Astrocyte (in vitro differentiated cells and primary cell): Measurements from ENCODE around the gene ELMO1. TPM values are rescaled to one million over a fixed set of nuclear protein-coding genes. Genes with fewer than 3 reads are reported as not detected.

Experiments used
- DNase-seq: peaks from one replicate; pipeline ENCODE4 v3.0.0-alpha.2; 2010; ENCODE audit warnings: low read depth
- FAIRE-seq: peaks from 2 replicates; lab custom pipeline; 2011; peaks lifted over from hg19 to GRCh38; lab: Jason Lieb, UNC
- H2AFZ ChIP-seq: 2 replicates; pipeline ENCODE4 v1.6.0; 2012; ENCODE audit warnings: low read depth, low read length, inconsistent platforms
- H3K27ac ChIP-seq: 2 replicates; pipeline ENCODE4 v1.5.1; 2011; ENCODE audit warnings: low read depth, low read length, inconsistent platforms
- H3K27me3 ChIP-seq: 2 replicates; pipeline ENCODE4 v1.6.0; 2011; ENCODE audit warnings: low read length, inconsistent platforms; ENCODE audit not compliant: insufficient read depth
- H3K36me3 ChIP-seq: 2 replicates; pipeline ENCODE4 v1.5.1; 2011; ENCODE audit warnings: low read length, inconsistent platforms; ENCODE audit not compliant: insufficient read depth
- H3K4me1 ChIP-seq: 2 replicates; pipeline ENCODE4 v1.5.1; 2011; ENCODE audit warnings: low read length, inconsistent platforms; ENCODE audit not compliant: insufficient read depth
- H3K4me2 ChIP-seq: 2 replicates; pipeline ENCODE4 v1.6.0; 2012; ENCODE audit warnings: low read length, inconsistent platforms
- H3K4me3 ChIP-seq: 2 replicates; pipeline ENCODE4 v1.5.1; 2011; ENCODE audit warnings: low read depth, mild to moderate bottlenecking, low read length, inconsistent platforms; ENCODE audit not compliant: insufficient read depth
- H3K79me2 ChIP-seq: 2 replicates; pipeline ENCODE4 v1.6.0; 2012; ENCODE audit warnings: mild to moderate bottlenecking, low read length, inconsistent platforms; ENCODE audit not compliant: insufficient read depth
- H3K9ac ChIP-seq: 2 replicates; pipeline ENCODE4 v1.6.0; 2012; ENCODE audit warnings: mild to moderate bottlenecking, low read length, inconsistent platforms
- H3K9me3 ChIP-seq: 2 replicates; pipeline ENCODE4 v1.5.1; 2012; ENCODE audit warnings: low read depth, mild to moderate bottlenecking, low read length, inconsistent platforms; ENCODE audit not compliant: insufficient read depth
- H4K20me1 ChIP-seq: 2 replicates; pipeline ENCODE4 v1.6.0; 2012; ENCODE audit warnings: low read length, inconsistent platforms; ENCODE audit not compliant: insufficient read depth
- H3K27ac Mint-ChIP-seq: one replicate; pipeline ENCODE4 v1.8.0; 2021; ENCODE audit warnings: mild to moderate bottlenecking, mixed read lengths; ENCODE audit not compliant: unreplicated experiment
- H3K27me3 Mint-ChIP-seq: one replicate; pipeline ENCODE4 v1.8.0; 2021; ENCODE audit warnings: low read depth, mixed read lengths; ENCODE audit not compliant: unreplicated experiment
- H3K36me3 Mint-ChIP-seq: one replicate; pipeline ENCODE4 v1.8.0; 2021; ENCODE audit warnings: low read depth, mixed read lengths; ENCODE audit not compliant: unreplicated experiment
- H3K4me1 Mint-ChIP-seq: one replicate; pipeline ENCODE4 v1.8.0; 2021; ENCODE audit warnings: low read depth, mixed read lengths; ENCODE audit not compliant: unreplicated experiment
- H3K4me3 Mint-ChIP-seq: one replicate; pipeline ENCODE4 v1.8.0; 2021; ENCODE audit warnings: mild to moderate bottlenecking, moderate library complexity, mixed read lengths; ENCODE audit not compliant: unreplicated experiment
- H3K9me3 Mint-ChIP-seq: one replicate; pipeline ENCODE4 v1.8.0; 2021; ENCODE audit warnings: mild to moderate bottlenecking, mixed read lengths; ENCODE audit not compliant: unreplicated experiment
- EZH2 ChIP-seq: IDR thresholded peaks from 2 replicates; pipeline ENCODE4 v1.6.1; 2012; ENCODE audit warnings: mild to moderate bottlenecking, low read length, inconsistent platforms; ENCODE audit not compliant: insufficient read depth
- total RNA-seq: library from RNA; stranded (reverse); gene quantifications from 2 replicates; pipeline ENCODE4 v1.2.1, GENCODE V29; 2021
- TF ChIP-seq, protein P1 (sequence below): IDR thresholded peaks from 2 replicates; pipeline ENCODE4 v1.5.1; 2011; ENCODE audit warnings: low read depth, mild to moderate bottlenecking, inconsistent platforms, low read length, moderate library complexity; ENCODE audit not compliant: insufficient read depth

ELMO1 gene
- total RNA-seq, 1 donor from 2014 or later: 20.4 TPM

DNA sequence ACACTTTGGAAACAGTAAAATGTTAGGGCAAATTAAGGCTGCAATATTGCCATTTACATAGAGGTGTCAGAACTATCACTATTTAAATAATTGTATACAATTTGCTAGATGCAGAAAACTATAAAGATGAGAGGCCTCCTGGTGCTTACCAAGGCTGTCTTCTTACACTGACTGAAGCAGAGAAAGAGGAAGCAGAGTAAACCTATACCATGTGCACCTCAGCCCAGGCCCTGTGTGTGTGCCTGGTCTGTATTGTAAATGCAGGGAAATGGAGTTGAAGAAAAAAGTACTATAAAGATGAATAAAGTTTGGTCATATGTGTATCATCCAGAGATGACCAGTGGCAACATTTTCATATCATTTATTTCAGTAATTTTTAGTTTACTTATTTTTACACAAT, 29.2 kb downstream of the ELMO1 start:
- FAIRE-seq (no peak), DNase-seq (no peak)
- Mint-ChIP-seq H3K36me3 (no peaks in the 10 kb centered on the region), H3K4me3 (no peak overlapping the region), H3K4me1 (peaks cover 8% of the 10 kb centered on the region), H3K9me3 (no peaks in the 10 kb centered on the region), H3K27me3 (no peaks in the 10 kb centered on the region), H3K27ac (no peak overlapping the region)
- no peaks in the 10 kb centered on the region for H3K79me2 ChIP-seq
- no peak overlapping the region for H2AFZ ChIP-seq
- no peaks in the 10 kb centered on the region for H3K4me1 ChIP-seq
- TF ChIP-seq, protein P1, sequence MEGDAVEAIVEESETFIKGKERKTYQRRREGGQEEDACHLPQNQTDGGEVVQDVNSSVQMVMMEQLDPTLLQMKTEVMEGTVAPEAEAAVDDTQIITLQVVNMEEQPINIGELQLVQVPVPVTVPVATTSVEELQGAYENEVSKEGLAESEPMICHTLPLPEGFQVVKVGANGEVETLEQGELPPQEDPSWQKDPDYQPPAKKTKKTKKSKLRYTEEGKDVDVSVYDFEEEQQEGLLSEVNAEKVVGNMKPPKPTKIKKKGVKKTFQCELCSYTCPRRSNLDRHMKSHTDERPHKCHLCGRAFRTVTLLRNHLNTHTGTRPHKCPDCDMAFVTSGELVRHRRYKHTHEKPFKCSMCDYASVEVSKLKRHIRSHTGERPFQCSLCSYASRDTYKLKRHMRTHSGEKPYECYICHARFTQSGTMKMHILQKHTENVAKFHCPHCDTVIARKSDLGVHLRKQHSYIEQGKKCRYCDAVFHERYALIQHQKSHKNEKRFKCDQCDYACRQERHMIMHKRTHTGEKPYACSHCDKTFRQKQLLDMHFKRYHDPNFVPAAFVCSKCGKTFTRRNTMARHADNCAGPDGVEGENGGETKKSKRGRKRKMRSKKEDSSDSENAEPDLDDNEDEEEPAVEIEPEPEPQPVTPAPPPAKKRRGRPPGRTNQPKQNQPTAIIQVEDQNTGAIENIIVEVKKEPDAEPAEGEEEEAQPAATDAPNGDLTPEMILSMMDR: no peak
- no peak for TF ChIP-seq EZH2
- H3K36me3 ChIP-seq: no peaks in the 10 kb centered on the region
- no peak overlapping the region for H3K4me3 ChIP-seq
- no peaks in the 10 kb centered on the region for H4K20me1 ChIP-seq
- H3K27ac ChIP-seq: no peak overlapping the region
- H3K4me2 ChIP-seq: no peak overlapping the region
- H3K27me3 ChIP-seq: no peaks in the 10 kb centered on the region
- H3K9me3 ChIP-seq: no peaks in the 10 kb centered on the region
- H3K9ac ChIP-seq: no peak overlapping the region

DNA sequence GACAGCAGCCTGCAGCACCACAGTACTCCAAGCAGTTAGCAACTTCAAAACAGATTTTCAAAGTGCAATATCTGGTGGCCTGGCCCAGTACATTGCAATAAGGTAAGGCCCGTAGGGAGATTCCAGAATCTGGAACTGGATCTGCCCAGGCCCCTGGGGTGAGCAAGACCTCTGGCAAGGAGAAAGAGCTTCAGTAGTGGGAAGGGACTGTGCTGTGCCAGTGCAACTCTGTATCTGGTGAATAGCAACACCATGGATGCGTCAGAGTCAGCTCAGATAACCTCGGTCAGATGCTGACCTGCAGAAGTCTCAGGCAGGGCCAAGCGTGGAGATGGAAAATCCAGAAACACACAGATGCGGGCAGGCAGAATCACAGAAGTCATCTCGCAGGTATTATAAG, 30.3 kb downstream of the ELMO1 start:
- Histone ChIP-seq H3K27me3 (no peaks in the 10 kb centered on the region), H3K9ac (no peak overlapping the region), H3K4me1 (no peaks in the 10 kb centered on the region), H3K79me2 (no peaks in the 10 kb centered on the region), H2AFZ (no peak overlapping the region), H3K4me3 (no peak overlapping the region), H3K36me3 (no peaks in the 10 kb centered on the region), H3K9me3 (no peaks in the 10 kb centered on the region), H3K4me2 (no peak overlapping the region), H3K27ac (no peak overlapping the region), H4K20me1 (no peaks in the 10 kb centered on the region)
- H3K4me3 Mint-ChIP-seq: no peak overlapping the region
- DNase-seq (no peak), FAIRE-seq (no peak)
- H3K27ac Mint-ChIP-seq: no peak overlapping the region
- TF ChIP-seq EZH2: no peak
- TF ChIP-seq, protein P1: no peak
- no peaks in the 10 kb centered on the region for H3K9me3 Mint-ChIP-seq
- H3K27me3 Mint-ChIP-seq: no peaks in the 10 kb centered on the region
- no peaks in the 10 kb centered on the region for H3K36me3 Mint-ChIP-seq
- peaks cover 8% of the 10 kb centered on the region for H3K4me1 Mint-ChIP-seq

DNA sequence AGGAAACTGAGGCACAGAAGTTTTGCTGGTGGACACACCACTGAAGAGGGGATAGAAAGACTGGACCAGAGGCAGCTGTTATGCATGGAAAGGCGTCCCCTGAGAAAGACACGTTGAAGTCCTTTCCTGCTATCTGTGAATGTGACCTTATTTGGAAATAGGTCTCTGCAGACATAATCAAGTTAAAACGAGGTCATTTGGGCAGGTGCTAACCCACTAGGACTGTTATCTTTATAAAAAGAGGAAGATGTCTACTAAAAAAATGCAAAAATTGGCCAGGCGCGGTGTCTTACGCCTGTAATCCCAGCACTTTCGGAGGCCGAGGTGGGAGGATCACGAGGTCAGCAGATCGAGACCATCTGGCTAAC, 31.6 kb downstream of the ELMO1 start:
- Histone ChIP-seq H3K4me3 (no peak overlapping the region), H3K79me2 (no peaks in the 10 kb centered on the region), H3K4me1 (no peaks in the 10 kb centered on the region), H3K9me3 (no peaks in the 10 kb centered on the region), H2AFZ (no peak overlapping the region), H3K27ac (no peak overlapping the region), H3K36me3 (no peaks in the 10 kb centered on the region), H4K20me1 (no peaks in the 10 kb centered on the region), H3K4me2 (no peak overlapping the region), H3K27me3 (no peaks in the 10 kb centered on the region), H3K9ac (no peak overlapping the region)
- Mint-ChIP-seq H3K9me3 (no peaks in the 10 kb centered on the region), H3K4me1 (peaks cover 7% of the 10 kb centered on the region), H3K4me3 (no peak overlapping the region), H3K27ac (no peak overlapping the region), H3K27me3 (no peaks in the 10 kb centered on the region), H3K36me3 (peaks cover 2% of the 10 kb centered on the region)
- no peak for FAIRE-seq
- no peak for DNase-seq
- TF ChIP-seq, protein P1: no peak
- no peak for TF ChIP-seq EZH2
